Endothelial cell of hepatic sinusoid (primary cell): ENCODE data around the gene TTC12.

Source experiments
- in situ Hi-C: cut with HindIII; loops from 2 replicates; pipeline ENCODE4 v1.10.0; 2017; ENCODE audit warnings: low sequenced_read_pairs

TTC12 gene

GRCh38 chr11:113372309-113372708, 57.9 kb downstream of the TTC12 start:
- in situ Hi-C loops: no loop called here

GRCh38 chr11:113373306-113373705, 58.9 kb downstream of the TTC12 start:
- in situ Hi-C loops: no loop called here

DNA sequence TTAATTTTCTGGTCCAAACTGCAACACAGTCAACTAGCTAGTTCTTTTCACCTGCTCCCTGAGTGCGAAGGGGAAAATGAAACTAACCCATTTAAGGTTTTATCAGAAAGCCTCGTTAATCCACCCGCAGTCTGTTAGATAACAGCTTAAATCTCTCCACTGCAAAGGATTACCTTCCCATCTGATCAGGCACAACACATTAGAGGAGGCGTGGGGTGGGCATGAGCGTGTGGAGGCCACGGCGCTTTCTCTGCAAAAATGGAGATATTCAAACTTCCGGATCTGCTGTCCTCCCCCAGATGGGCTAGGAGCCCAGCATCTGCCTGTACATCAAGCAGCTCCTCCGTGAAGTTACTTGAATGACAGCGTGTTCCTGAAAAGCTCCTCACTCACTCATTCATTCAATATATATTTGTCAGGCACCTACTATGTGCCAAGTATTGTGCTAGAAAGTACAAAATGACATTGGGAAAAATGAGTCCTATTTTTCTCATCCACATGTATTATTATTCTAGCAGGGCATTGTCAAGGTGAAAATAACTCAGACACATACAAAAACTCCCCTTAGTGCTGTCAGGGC, 59.7 kb downstream of the TTC12 start:
- in situ Hi-C loops: no loop called here

DNA sequence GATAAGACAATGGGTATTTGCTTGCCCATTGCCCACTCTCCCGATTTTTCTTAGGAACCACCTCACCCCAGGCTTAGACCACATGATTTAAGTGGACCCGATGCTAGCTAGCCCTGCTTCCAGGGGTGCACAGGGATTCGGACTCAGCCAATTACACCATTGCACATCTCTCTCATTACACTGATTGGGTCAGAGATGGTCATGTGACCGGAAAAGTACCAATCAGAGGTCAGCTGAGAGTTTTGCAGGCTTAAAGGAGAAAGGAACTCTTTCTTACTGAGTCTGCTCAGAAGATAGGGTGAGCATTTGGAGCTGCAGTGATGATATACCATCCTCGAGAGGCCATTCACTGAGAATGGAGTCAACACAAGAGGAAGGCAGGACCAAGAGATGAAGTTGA, 61.0 kb downstream of the TTC12 start:
- in situ Hi-C loops: loop anchor here (5.0 kb wide), 1 partner anchor 77 kb away; no protein-coding TSS in a partner anchor

DNA sequence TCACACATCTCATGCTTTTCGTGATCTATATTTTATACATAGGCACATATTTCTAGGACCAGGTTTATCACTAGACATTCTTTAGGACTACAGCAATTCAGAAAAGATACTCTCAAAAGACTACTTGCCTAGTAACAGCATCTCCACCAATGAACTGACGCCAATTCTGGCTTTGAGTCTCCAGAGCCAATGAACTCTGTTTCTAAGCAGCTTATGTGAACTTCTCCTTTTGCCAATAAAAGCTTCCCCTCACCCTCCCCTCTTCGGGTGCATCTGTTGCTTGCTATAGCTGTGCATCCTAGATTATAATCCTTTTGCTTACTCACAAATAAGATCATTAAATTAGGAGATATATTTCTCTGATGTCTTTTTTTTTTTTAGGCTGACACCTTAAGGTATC, 61.8 kb downstream of the TTC12 start:
- in situ Hi-C loops: loop anchor here (5.0 kb wide), 1 partner anchor 76 kb away; no protein-coding TSS in a partner anchor

- in situ Hi-C loops: loop anchor here (5.0 kb wide), 1 partner anchor 74 kb away; no protein-coding TSS in a partner anchor
Observed at GRCh38 chr11:113377681-113378412, 63.5 kb downstream of the TTC12 start.

DNA sequence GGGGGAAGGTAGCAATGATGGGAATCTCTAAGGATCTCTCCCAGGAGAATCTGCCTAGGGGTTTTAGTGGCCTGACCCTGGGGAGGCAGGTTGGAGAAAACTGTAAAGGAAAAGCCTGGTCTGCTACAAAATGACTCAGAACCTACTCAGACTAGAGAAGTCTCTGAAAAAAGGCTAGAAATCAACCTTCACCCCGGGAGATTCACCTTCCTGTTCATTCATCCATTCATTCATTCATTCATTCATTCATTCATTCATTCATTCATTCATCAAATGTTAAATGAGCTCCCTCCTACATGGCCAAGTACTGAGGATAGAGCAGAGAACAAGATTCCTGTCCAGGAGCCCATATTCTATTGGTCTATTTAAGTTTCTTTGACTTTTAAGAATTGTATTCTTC, 64.3 kb downstream of the TTC12 start:
- in situ Hi-C loops: loop anchor here (5.0 kb wide), 1 partner anchor 74 kb away; no protein-coding TSS in a partner anchor

GRCh38 chr11:113382121-113382520, 67.7 kb downstream of the TTC12 start:
- in situ Hi-C loops: no loop called here

GRCh38 chr11:113384551-113384950, 70.2 kb downstream of the TTC12 start:
- in situ Hi-C loops: no loop called here

GRCh38 chr11:113385749-113386148, 71.4 kb downstream of the TTC12 start:
- in situ Hi-C loops: no loop called here

DNA sequence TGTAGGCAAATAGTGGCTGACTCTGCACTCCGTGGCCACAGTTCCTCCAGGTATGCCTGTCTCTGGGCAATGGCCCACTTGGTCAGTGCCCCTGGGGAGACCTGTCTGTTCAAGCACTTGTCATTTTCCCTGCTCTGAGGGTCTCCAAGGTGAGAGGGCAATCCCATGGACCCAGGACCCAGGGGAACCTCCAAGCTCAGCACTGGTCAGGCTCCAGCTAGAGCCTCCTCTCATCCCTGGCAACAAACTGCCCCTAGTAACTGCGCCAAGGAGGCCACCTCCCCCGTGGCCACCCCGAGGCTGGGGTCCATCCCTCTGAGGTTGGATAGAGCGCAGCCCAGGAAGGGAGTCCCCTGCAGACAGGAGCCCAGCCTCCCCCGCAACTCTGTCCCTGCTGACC, 72.5 kb downstream of the TTC12 start:
- in situ Hi-C loops: no loop called here

DNA sequence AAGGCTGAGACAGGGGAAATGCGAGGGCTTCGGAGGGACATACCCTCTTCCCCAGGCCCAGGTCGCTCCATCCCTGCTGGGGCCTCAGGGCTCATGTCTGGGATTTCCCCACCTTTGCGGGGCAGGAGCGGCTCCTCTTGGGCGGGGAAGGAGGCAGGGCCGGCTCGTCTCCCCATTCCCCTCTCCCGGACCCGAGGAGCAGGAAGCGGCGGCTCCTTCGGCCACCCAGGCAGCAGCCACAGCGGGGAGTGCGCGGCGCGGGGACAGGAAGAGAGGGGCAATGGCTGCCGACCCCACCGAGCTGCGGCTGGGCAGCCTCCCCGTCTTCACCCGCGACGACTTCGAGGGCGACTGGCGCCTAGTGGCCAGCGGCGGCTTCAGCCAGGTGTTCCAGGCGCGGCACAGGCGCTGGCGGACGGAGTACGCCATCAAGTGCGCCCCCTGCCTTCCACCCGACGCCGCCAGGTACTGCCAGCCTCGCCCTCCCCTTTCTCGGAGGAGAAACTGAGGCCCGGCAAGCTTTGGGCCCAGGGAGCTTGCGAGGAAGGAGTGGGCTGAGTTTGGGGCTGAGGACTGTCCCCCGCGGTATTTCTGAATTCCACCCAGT, 73.3 kb downstream of the TTC12 start, which contains the start of gene ANKK1:
Gene ANKK1, plus strand, starts transcription at position 175 of the 607 bp plus-strand sequence. Its CDS starts 106 bp downstream, at position 281.
- in situ Hi-C loops: no loop called here

GRCh38 chr11:113389272-113389671, 74.9 kb downstream of the TTC12 start:
- in situ Hi-C loops: no loop called here

GRCh38 chr11:113392236-113392921, 78.0 kb downstream of the TTC12 start:
- in situ Hi-C loops: no loop called here

- in situ Hi-C loops: no loop called here
Observed at GRCh38 chr11:113393501-113393985, 79.2 kb downstream of the TTC12 start.

DNA sequence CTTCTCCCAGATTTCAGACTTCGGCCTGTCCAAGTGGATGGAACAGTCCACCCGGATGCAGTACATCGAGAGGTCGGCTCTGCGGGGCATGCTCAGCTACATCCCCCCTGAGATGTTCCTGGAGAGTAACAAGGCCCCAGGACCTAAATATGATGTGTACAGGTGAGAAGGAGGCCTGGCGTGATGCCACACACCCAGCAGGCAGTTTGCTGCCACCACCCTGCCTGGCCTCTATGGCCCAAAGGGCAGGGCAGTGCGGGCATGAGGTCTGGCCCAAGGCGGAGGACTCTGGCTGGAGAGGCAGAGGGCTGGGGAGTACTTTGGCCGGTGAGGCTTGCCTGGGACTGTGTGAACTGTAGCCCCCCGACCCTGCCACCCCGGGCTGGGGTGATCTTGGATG, 80.5 kb downstream of the TTC12 start:
- in situ Hi-C loops: no loop called here

- in situ Hi-C loops: no loop called here
Observed at GRCh38 chr11:113395782-113396336, 81.5 kb downstream of the TTC12 start.

GRCh38 chr11:113396690-113397089, 82.3 kb downstream of the TTC12 start:
- in situ Hi-C loops: no loop called here

DNA sequence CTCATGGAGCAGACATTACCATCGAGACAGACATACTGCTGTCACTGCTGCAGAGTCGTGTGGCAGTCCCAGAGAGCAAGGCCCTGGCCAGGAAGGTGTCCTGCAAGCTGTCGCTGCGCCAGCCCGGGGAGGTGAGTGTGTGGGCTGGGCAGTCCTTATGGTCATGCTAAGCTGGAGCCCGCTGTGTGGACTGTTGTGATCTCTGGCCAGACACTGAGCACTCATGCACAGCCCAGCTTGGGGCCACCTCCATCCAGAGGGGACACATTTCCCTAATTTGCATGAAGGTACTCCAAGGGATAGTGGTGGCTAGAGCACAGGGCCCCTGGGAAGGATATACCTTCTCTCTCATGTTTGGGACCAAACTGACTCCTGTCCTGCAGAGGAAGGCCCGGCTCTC, 82.8 kb downstream of the TTC12 start:
- in situ Hi-C loops: no loop called here

- in situ Hi-C loops: no loop called here
Observed at GRCh38 chr11:113397821-113398220, 83.4 kb downstream of the TTC12 start.
